LNCaP clone FGC (cell line): ENCODE data around the gene P2RY13.
A peak's percentile ranks its signal among the peaks of the same experiment; 100 is the strongest.

Experiments used
- DNase-seq: peaks from one replicate; pipeline ENCODE4 v3.0.0-alpha.2; 2011; ENCODE audit warnings: low read depth
- H3K4me3 ChIP-seq: 2 replicates; pipeline ENCODE4 v1.5.1; 2011; ENCODE audit warnings: mild to moderate bottlenecking, low read depth, low read length, control low read depth
- CTCF ChIP-seq: IDR thresholded peaks from 2 replicates; pipeline ENCODE4 v1.5.1; 2012; ENCODE audit warnings: mild to moderate bottlenecking; ENCODE audit not compliant: control insufficient read depth, insufficient read depth; ENCODE audit errors: extremely low read depth

P2RY13 gene

GRCh38 chr3:151307583-151308488 lies 21.5 kb downstream of the P2RY13 start:
- H3K4me3 ChIP-seq = no peak overlapping the region
- no peak for DNase-seq
- no peak for TF ChIP-seq CTCF

- H3K4me3 ChIP-seq = no peak overlapping the region
- TF ChIP-seq CTCF = no peak
- no peak for DNase-seq
Measured at GRCh38 chr3:151307131-151307530, 22.2 kb downstream of the P2RY13 start.

- no peak for DNase-seq
- H3K4me3 ChIP-seq = no peak overlapping the region
- no peak for TF ChIP-seq CTCF
Measured at GRCh38 chr3:151306168-151306810, 23.1 kb downstream of the P2RY13 start.

- no peak overlapping the region for H3K4me3 ChIP-seq
- no peak for TF ChIP-seq CTCF
Measured at GRCh38 chr3:151305775-151306151, 23.6 kb downstream of the P2RY13 start.

GRCh38 chr3:151305060-151305774 lies 24.1 kb downstream of the P2RY13 start:
- DNase-seq = peak; percentile 72
- no peak overlapping the region for H3K4me3 ChIP-seq
- peak; percentile 46 for TF ChIP-seq CTCF

More at GRCh38 chr3:151305775-151306151, 23.6 kb downstream of the P2RY13 start:
- DNase-seq = no peak

GRCh38 chr3:151303751-151304150 lies 25.6 kb downstream of the P2RY13 start:
- no peak for DNase-seq
- no peak for TF ChIP-seq CTCF

More at GRCh38 chr3:151303751-151304150, 25.6 kb downstream of the P2RY13 start:
- H3K4me3 ChIP-seq = no peak overlapping the region
